HG03558 (cell line): Measurements from ENCODE around the gene KLHDC8B.
"Not testable (repeated sequence)": the region's sequence is repeated elsewhere in the genome, so short reads cannot be mapped to it uniquely, and the experiment has no call there.

Experiments
- ATAC-seq: cut with Tn5 transposase; IDR thresholded peaks from one replicate; pipeline ENCODE4 v1.9.1; 2021; ENCODE audit warnings: moderate number of reproducible peaks; ENCODE audit not compliant: unreplicated experiment; ENCODE audit errors: extremely low read depth

KLHDC8B gene

GRCh38 chr3:49180116-49180515 lies 8.7 kb downstream of the KLHDC8B start:
- ATAC-seq: no peak

GRCh38 chr3:49181351-49181750 lies 10.0 kb downstream of the KLHDC8B start:
- ATAC-seq: no peak

- no peak for ATAC-seq
Observed at GRCh38 chr3:49182682-49183081, 11.3 kb downstream of the KLHDC8B start.

- ATAC-seq: no peak
Observed at GRCh38 chr3:49183873-49184272, 12.5 kb downstream of the KLHDC8B start.

GRCh38 chr3:49191741-49192140 lies 20.3 kb downstream of the KLHDC8B start:
- ATAC-seq: no peak

GRCh38 chr3:49198161-49198560 lies 26.8 kb downstream of the KLHDC8B start:
- no peak for ATAC-seq

GRCh38 chr3:49198611-49199230 lies 27.3 kb downstream of the KLHDC8B start:
- ATAC-seq: no peak

GRCh38 chr3:49199239-49199899 lies 28.0 kb downstream of the KLHDC8B start:
- ATAC-seq: no peak

- ATAC-seq: no peak
Observed at GRCh38 chr3:49199900-49200281, 28.5 kb downstream of the KLHDC8B start.

GRCh38 chr3:49213541-49213943 lies 42.1 kb downstream of the KLHDC8B start:
- no peak for ATAC-seq

GRCh38 chr3:49213998-49214397 lies 42.6 kb downstream of the KLHDC8B start:
- ATAC-seq: no peak

GRCh38 chr3:49216687-49217086 lies 45.3 kb downstream of the KLHDC8B start:
- not testable (repeated sequence) for ATAC-seq

- not testable (repeated sequence) for ATAC-seq
Observed at GRCh38 chr3:49217108-49217507, 45.7 kb downstream of the KLHDC8B start.

- no peak for ATAC-seq
Observed at GRCh38 chr3:49217688-49218470, 46.5 kb downstream of the KLHDC8B start.

- not testable (repeated sequence) for ATAC-seq
Observed at GRCh38 chr3:49218471-49218989, 47.1 kb downstream of the KLHDC8B start.

- ATAC-seq: no peak
Observed at GRCh38 chr3:49219132-49219531, 47.7 kb downstream of the KLHDC8B start.

GRCh38 chr3:49220985-49221563 lies 49.7 kb downstream of the KLHDC8B start:
- not testable (repeated sequence) for ATAC-seq

GRCh38 chr3:49222002-49222401 lies 50.6 kb downstream of the KLHDC8B start:
- ATAC-seq: no peak
